SK-N-SH (cell line): Measurements from ENCODE around the gene ANXA11.

Experiments
- CTCF ChIP-seq: fragments of 200-600 bp; sonication (generic); IDR thresholded peaks from 2 replicates; pipeline ENCODE4 v1.6.1; 2017; ENCODE audit warnings: antibody characterized with exemption, mild to moderate bottlenecking, moderate library complexity
- EP300 ChIP-seq, 2 experiments: IDR thresholded peaks; 2 replicates each; pipeline versions ENCODE4 v1.4.0 to v1.6.1; 2012; ENCODE audit warnings: borderline replicate concordance in 1 of 2, low read depth in 1 of 2, low read length in 1 of 2
- FOXM1 ChIP-seq: IDR thresholded peaks from 2 replicates; pipeline ENCODE4 v1.4.0; 2012; ENCODE audit warnings: low read depth, mild to moderate bottlenecking
- GABPA ChIP-seq: IDR thresholded peaks from 2 replicates; pipeline ENCODE4 v1.4.0; 2012; ENCODE audit warnings: low read depth, mild to moderate bottlenecking
- NRF1 ChIP-seq: IDR thresholded peaks from 2 replicates; pipeline ENCODE4 v1.6.1; 2012; ENCODE audit warnings: low read depth, mild to moderate bottlenecking, low read length
- POLR2AphosphoS5 ChIP-seq: IDR thresholded peaks from 2 replicates; pipeline ENCODE4 v1.6.1; 2012; ENCODE audit warnings: low read depth, low read length
- RCOR1 ChIP-seq: fragments of 150-350 bp; IDR thresholded peaks from 2 replicates; pipeline ENCODE4 v1.6.1; 2017; ENCODE audit warnings: antibody characterized with exemption, low read length
- RFX5 ChIP-seq: IDR thresholded peaks from 2 replicates; pipeline ENCODE4 v1.6.1; 2012; ENCODE audit warnings: mild to moderate bottlenecking, improper control_type of control experiment, low read length
- TAF1 ChIP-seq: IDR thresholded peaks from 2 replicates; pipeline ENCODE4 v1.6.1; 2012; ENCODE audit warnings: low read depth, mild to moderate bottlenecking, low read length, moderate library complexity, borderline replicate concordance
- TEAD4 ChIP-seq: IDR thresholded peaks from 2 replicates; pipeline ENCODE4 v1.4.0; 2012; ENCODE audit warnings: mild to moderate bottlenecking, borderline replicate concordance; ENCODE audit not compliant: insufficient read depth
- ZBTB33 ChIP-seq: IDR thresholded peaks from 2 replicates; pipeline ENCODE4 v1.4.0; 2012; ENCODE audit warnings: low read depth, borderline replicate concordance
- TF ChIP-seq, protein P1 (sequence below): IDR thresholded peaks from 2 replicates; pipeline ENCODE4 v1.6.1; 2012; ENCODE audit warnings: mild to moderate bottlenecking, low read depth, low read length, moderate library complexity
- TF ChIP-seq, protein P2 (sequence below): IDR thresholded peaks from 2 replicates; pipeline ENCODE4 v1.4.0; 2012; ENCODE audit warnings: low read depth
- TF ChIP-seq, protein P3 (sequence below): fragments of 150-350 bp; IDR thresholded peaks from 2 replicates; pipeline ENCODE4 v1.6.1; 2017; ENCODE audit warnings: antibody characterized with exemption, low read length, low read depth, borderline replicate concordance

- TF ChIP-seq CTCF (no peak), TEAD4 (no peak), FOXM1 (no peak), RFX5 (no peak), GABPA (no peak), RCOR1 (no peak), EP300 (IDR thresholded peaks at IDR 0.05; ENCODE audit: borderline replicate concordance in 1 of 2, low read depth in 1 of 2, low read length in 1 of 2) (no peak), ZBTB33 (no peak), NRF1 (no peak), TAF1 (no peak), POLR2AphosphoS5 (no peak)
- TF ChIP-seq, protein P1, sequence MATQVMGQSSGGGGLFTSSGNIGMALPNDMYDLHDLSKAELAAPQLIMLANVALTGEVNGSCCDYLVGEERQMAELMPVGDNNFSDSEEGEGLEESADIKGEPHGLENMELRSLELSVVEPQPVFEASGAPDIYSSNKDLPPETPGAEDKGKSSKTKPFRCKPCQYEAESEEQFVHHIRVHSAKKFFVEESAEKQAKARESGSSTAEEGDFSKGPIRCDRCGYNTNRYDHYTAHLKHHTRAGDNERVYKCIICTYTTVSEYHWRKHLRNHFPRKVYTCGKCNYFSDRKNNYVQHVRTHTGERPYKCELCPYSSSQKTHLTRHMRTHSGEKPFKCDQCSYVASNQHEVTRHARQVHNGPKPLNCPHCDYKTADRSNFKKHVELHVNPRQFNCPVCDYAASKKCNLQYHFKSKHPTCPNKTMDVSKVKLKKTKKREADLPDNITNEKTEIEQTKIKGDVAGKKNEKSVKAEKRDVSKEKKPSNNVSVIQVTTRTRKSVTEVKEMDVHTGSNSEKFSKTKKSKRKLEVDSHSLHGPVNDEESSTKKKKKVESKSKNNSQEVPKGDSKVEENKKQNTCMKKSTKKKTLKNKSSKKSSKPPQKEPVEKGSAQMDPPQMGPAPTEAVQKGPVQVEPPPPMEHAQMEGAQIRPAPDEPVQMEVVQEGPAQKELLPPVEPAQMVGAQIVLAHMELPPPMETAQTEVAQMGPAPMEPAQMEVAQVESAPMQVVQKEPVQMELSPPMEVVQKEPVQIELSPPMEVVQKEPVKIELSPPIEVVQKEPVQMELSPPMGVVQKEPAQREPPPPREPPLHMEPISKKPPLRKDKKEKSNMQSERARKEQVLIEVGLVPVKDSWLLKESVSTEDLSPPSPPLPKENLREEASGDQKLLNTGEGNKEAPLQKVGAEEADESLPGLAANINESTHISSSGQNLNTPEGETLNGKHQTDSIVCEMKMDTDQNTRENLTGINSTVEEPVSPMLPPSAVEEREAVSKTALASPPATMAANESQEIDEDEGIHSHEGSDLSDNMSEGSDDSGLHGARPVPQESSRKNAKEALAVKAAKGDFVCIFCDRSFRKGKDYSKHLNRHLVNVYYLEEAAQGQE = no peak
- TF ChIP-seq, protein P2, sequence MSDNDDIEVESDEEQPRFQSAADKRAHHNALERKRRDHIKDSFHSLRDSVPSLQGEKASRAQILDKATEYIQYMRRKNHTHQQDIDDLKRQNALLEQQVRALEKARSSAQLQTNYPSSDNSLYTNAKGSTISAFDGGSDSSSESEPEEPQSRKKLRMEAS = no peak
- TF ChIP-seq, protein P3, sequence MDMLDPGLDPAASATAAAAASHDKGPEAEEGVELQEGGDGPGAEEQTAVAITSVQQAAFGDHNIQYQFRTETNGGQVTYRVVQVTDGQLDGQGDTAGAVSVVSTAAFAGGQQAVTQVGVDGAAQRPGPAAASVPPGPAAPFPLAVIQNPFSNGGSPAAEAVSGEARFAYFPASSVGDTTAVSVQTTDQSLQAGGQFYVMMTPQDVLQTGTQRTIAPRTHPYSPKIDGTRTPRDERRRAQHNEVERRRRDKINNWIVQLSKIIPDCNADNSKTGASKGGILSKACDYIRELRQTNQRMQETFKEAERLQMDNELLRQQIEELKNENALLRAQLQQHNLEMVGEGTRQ = no peak
Observed at GRCh38 chr10:80188713-80189112, 16.6 kb downstream of the ANXA11 start.
